HG03521 (cell line): ENCODE data around the gene WNT3.

ENCODE experiments used
- ATAC-seq: cut with Tn5 transposase; IDR thresholded peaks from one replicate; pipeline ENCODE4 v1.9.1; 2021; ENCODE audit warnings: mild to moderate bottlenecking, moderate library complexity; ENCODE audit not compliant: unreplicated experiment

The WNT3 gene

DNA sequence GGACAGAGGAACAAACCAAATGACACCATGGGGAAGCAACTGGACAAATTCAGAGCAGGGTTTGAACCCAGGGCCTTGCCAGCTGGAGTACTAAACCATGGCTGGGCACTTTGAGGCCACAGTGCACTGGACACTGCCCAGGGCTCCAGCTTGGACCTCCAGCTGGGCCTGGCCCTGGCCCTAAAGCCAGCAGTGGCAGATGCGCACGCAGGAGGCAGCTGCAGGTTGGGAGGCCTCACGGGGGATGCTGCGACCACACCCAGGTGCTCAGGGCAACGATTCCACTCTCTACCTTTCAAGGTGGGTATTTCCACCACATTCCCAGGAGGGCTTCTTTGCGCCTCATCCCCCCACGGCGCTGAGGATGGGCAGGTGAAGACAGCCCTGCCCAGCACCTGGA is 28.9 kb downstream of the WNT3 start:
- ATAC-seq = no peak

DNA sequence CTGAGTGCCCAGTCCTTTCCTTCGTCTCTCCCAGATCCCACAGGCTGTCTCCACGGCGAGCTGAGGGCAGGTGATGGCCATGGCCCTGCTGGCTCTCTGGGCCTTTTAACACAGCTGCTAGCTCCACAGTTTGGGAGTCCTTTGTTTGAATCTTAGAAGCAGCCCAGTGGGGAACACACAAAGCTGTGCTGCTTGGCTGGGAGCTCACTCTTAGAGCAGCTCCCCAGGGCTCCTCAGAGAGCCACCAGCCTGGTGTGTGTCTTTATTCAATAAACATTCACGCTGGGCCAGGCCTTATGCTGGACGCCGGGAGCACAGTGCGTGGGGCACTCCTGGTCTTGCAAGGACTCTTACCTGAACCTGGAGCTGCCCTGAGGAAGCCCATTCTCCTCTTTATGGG is 29.7 kb downstream of the WNT3 start:
- no peak for ATAC-seq

GRCh38 chr17:46788300-46788699 is 30.2 kb downstream of the WNT3 start:
- ATAC-seq = no peak

DNA sequence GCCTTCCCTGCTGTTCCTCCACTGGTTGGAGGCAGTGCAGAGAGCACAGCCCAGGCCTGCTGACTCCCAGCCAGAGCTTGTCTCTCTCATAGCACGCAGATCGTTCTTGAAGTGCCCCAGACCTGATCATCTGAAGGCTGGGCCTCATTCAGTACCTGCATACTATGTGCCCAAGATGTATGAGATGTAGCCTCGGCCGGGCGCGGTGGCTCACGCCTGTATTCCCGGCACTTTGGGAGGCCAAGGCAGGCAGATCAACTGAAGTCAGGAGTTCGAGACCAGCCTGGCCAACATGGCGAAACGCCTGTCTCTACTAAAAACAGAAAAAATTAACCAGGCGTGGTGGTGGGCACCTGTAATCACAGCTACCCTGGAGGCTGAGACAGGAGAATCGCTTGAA is 31.0 kb downstream of the WNT3 start:
- ATAC-seq = no peak

- no peak for ATAC-seq
Observed at GRCh38 chr17:46785696-46786095, 32.8 kb downstream of the WNT3 start.

- no peak for ATAC-seq
Observed at GRCh38 chr17:46783031-46783593, 35.4 kb downstream of the WNT3 start.

DNA sequence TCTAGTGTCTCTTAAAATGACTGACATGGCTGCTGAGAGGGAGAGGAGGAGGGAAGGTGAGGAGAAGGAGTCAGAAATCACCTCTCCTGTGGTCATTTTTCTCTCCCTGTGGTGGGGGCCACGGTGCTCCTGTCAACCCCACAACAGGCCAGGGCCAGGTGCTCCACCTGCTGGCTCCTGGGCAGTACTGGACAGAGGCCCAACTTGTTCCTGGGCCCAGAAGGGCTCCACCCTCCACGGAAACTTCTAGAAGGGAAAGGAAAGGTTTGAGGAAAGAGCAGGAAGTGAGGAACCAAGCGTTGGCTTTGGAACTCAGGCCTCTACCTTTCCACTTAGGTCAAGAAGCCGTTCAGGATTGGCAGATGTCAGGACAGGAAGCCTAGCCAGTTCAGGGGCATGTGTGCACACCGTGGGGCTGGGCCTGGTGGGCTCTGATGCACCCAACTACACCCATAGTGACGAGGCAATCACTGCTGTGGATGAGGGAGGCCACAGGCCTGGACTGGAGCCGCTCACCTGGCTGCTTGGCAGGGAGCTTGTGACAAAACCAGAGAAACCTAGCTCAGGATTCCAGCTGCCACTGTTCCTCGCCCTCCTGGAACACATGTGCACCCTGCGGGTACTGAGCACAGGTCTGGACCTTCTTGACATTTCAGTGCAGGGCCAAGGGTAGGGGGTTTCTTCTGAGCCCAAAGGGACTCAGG is 36.1 kb downstream of the WNT3 start:
- no peak for ATAC-seq

- ATAC-seq = no peak
Observed at GRCh38 chr17:46780003-46780373, 38.5 kb downstream of the WNT3 start.

DNA sequence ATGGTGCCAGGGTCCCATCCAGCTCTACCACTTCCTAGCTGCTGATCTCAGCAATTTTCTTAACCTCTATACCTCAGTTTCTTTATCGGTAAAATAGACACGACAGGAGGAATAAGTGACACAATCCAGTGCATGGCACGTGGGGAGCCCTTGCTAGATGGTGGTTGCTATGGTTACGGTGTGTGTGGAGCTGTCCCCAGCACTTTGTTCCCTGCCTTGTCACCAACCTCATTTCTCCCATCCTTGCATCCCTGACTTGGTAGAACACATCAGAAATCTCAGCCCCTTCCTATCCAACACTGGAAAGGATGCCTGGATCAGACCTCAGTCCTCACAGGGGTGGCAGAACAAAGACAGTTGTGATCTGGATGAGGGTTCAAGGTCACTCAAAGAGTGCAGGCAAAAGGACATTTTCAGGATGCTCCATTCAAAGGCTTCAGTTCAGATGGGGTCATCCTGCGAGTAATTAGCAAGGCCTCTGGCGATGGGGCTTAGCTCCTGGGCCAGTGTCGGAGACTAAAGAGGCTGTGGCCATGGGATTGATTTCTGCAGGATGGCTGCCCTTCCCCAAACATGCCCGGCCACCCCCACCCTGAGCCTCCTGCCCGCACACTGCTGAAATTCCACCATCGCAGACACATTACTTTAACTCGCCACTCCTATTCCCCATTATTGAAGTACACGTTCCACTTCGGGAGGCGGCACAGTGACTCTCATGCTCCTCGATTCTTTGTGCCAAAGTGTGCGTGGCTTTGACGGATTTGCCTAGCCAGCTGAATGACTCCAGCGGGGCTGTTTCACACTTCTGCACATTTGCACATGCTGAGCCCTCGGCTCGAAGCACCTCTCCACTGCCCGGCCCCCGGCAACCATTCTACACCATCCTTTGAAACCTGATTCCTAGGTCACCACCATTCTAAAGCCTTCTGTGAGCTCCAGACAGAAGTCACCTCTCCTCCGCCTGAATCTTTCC is 40.3 kb downstream of the WNT3 start:
- ATAC-seq = no peak

- ATAC-seq = no peak
Observed at GRCh38 chr17:46776298-46777005, 42.0 kb downstream of the WNT3 start.

DNA sequence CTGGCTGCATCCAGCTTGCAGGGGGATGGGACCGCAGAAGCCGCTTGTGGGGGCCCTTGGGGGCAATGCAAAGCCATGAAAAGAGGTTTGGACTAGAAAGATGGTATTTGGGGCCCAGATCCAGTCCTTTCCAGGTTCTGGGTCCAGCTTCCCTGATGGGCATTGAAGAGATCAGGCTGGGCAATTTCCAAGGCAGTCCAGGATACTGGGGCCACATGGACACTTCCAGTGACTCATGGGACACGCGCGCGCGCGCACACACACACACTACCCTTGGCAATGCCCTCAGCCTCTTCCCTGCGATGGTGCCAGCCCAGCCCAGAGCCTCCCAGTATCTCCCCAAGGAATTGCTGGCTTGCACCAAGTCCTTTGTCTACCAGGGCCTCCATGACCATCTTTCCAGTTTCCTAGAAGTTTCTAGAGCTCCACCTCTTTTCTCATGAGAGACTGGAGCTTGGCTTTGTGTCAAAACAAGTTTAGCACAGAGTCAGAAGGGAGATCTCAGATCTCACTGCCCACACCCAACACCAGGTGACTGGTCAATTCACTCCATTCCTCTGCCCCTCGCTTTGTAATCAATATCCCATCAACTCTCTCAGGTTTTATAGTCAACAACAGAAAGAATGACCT is 44.3 kb downstream of the WNT3 start:
- ATAC-seq = no peak

GRCh38 chr17:46773676-46774075 is 44.8 kb downstream of the WNT3 start:
- no peak for ATAC-seq

DNA sequence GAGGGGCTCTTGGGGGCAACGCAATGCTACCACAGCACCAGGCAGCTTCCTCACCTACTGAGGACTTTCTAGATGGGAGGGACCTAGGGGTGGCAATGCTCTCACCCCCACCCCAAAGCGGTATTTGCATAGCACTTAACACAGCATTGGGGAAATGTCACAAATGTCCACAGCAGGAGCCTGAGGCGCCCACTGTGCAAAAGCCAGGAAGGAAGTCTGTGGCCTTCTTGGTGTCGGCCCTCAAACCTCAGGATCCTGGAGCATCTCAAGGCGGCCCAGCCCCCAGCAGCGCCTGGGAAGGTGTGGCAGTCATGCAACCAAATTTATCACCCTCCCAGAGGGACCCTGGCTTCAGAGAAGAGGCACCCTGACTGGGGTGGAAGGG is 45.3 kb downstream of the WNT3 start:
- no peak for ATAC-seq

GRCh38 chr17:46772475-46773220 is 45.8 kb downstream of the WNT3 start:
- ATAC-seq = no peak

DNA sequence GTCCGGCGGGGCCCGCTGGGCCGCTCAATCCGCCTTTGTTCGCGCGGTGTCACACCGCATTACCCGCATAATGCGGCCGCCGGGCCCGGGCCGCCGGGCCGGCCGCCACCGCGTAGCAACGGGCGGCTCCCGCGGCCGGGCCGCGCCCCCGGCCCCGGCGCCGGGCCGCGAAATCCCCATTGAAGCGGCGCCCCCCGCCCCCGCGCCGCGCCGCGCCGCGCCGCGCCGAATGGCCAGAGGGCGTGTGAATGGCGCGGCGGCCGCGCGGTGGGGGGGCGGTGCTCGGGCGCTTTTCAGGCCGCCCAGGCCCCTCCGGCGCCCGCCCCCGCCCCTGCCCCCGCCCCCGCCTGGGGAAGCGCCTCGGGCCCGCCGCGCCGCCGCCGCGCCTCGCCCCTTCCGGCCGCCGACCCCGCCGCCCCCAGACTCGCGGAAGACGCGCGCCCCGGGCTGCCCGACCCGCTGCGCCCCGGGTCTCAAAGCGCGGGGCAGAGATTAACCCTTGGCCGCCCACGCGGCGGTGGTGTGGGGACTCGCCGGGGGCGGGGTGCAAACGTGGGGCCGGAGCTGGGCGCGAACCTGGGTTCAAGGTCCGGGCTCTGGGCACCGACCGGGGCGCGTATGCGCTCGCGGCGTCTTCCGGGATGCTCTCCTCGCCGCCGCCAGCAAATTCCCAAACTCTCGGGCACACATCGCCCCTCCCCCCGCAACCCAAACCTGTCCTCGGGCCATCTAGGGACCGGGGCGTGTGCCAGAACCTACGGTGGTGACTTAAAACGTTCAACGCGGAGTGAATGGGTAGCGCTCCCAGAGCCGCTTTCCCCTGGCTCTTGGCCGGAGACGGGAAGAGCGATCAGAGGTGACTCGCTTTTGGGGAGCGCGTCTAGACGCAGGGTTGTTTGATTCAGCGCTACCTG is 46.7 kb downstream of the WNT3 start:
- ATAC-seq = no peak

DNA sequence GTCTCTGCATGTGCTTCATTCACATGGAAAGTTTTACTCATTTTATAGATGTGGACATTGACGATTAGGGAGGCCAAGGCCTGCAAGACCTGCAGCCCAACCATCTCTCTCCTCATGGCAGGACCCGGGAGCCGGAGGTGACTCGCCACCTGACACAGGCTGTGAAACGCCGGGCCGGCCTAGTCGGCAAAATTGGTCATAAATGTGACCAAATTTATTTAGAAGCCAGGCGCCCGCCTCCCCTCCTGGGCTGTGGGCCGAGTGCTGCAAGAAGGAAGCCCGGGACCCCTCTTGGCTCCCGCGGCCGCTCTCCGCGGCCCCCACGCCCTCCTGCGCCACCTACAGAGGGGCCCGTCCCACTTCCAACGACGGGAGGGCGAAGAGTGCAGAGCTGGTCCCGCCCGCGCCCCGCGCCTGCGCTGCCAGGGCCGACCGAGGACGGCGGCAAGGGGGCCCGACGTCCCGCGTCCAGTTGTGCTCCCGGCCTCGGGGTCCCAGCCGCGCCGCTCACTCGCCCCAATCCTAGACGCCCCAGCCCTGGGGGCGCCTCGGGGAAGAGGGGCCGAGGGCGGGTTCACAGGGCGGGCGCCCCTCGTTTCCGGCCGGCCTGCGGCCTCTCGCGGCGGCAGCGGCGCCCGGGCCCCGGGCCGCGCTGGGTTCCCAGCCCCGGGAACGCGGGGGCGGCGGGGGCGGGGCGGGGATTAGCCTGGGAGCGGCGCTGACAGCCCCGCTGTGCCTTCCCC is 47.5 kb downstream of the WNT3 start:
- no peak for ATAC-seq

DNA sequence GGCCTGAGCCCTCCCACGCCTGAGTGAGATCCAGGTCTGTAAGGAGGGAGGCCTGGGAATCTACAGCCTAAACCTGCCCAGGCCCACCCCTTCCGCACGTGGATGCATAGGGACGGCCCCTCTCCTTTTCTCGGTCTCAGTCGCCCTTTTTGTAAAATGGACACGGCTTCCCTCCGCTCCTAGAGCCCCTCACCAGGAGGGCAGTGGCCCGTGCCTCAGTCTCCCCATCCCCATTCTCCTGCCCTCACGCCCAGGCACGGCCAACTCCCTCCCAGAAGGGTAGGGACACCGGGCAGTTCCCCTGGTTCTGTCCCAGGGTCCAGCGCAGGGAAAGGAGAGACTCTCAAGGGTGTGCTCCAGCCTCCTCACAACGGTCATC is 48.1 kb downstream of the WNT3 start:
- ATAC-seq = no peak
